ENCODE results near the gene LGALSL.

The LGALSL gene

GRCh38 chr2:64504774-64505720 lies 51.1 kb downstream of the LGALSL start:
- no peaks in the 10 kb centered on the region for H3K79me2 ChIP-seq (ENCODE audit: insufficient read depth, low read length)
- H3K36me3 ChIP-seq (ENCODE audit: low read length), result no peaks in the 10 kb centered on the region
- H4K20me1 ChIP-seq (ENCODE audit: low read depth, low read length), result no peaks in the 10 kb centered on the region
- H3K4me2 ChIP-seq (ENCODE audit: low read depth, low read length, poor library complexity, severe bottlenecking), result no peak overlapping the region
- no peak overlapping the region for H3K4me3 ChIP-seq (ENCODE audit: insufficient read depth, low read length, poor library complexity, severe bottlenecking)
- no peak overlapping the region for H2AFZ ChIP-seq (ENCODE audit: low read depth, low read length, severe bottlenecking)
- H3K27ac ChIP-seq (ENCODE audit: low read depth, low read length), result no peak overlapping the region
- H3K9me3 ChIP-seq (ENCODE audit: insufficient read depth, low read length), result no peaks in the 10 kb centered on the region
- TF ChIP-seq, protein P1, sequence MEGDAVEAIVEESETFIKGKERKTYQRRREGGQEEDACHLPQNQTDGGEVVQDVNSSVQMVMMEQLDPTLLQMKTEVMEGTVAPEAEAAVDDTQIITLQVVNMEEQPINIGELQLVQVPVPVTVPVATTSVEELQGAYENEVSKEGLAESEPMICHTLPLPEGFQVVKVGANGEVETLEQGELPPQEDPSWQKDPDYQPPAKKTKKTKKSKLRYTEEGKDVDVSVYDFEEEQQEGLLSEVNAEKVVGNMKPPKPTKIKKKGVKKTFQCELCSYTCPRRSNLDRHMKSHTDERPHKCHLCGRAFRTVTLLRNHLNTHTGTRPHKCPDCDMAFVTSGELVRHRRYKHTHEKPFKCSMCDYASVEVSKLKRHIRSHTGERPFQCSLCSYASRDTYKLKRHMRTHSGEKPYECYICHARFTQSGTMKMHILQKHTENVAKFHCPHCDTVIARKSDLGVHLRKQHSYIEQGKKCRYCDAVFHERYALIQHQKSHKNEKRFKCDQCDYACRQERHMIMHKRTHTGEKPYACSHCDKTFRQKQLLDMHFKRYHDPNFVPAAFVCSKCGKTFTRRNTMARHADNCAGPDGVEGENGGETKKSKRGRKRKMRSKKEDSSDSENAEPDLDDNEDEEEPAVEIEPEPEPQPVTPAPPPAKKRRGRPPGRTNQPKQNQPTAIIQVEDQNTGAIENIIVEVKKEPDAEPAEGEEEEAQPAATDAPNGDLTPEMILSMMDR (IDR thresholded peaks at IDR 0.05; ENCODE audit: insufficient read depth, low read length, poor library complexity, severe bottlenecking), result no peak
- no peak for TF ChIP-seq EZH2phosphoT487 (conservative IDR thresholded peaks at IDR 0.05; ENCODE audit: low read length)
- H3K27me3 ChIP-seq (ENCODE audit: low read length), result no peaks in the 10 kb centered on the region
- no peaks in the 10 kb centered on the region for H3F3A ChIP-seq (ENCODE audit: insufficient read depth)
- no peak overlapping the region for H3K9ac ChIP-seq (ENCODE audit: low read length)
- no peaks in the 10 kb centered on the region for H3K9me2 ChIP-seq (replicated peaks; ENCODE audit: insufficient read depth, low read length)

- Histone ChIP-seq H3K4me3 (ENCODE audit: insufficient read depth, low read length, poor library complexity, severe bottlenecking) (no peak overlapping the region), H3K9ac (ENCODE audit: low read length) (no peak overlapping the region)
- TF ChIP-seq, protein P1 (IDR thresholded peaks at IDR 0.05; ENCODE audit: insufficient read depth, low read length, poor library complexity, severe bottlenecking), result no peak
- no peak for TF ChIP-seq EZH2phosphoT487 (conservative IDR thresholded peaks at IDR 0.05; ENCODE audit: low read length)
Measured at GRCh38 chr2:64506686-64507085, 52.7 kb downstream of the LGALSL start.

More at GRCh38 chr2:64506686-64507085, 52.7 kb downstream of the LGALSL start:
- Histone ChIP-seq H3K27me3 (ENCODE audit: low read length) (no peaks in the 10 kb centered on the region), H3K4me2 (ENCODE audit: low read depth, low read length, poor library complexity, severe bottlenecking) (no peak overlapping the region), H3K79me2 (ENCODE audit: insufficient read depth, low read length) (no peaks in the 10 kb centered on the region), H2AFZ (ENCODE audit: low read depth, low read length, severe bottlenecking) (no peak overlapping the region), H3K9me3 (ENCODE audit: insufficient read depth, low read length) (no peaks in the 10 kb centered on the region), H3K27ac (ENCODE audit: low read depth, low read length) (no peak overlapping the region), H3K9me2 (replicated peaks; ENCODE audit: insufficient read depth, low read length) (no peaks in the 10 kb centered on the region), H3F3A (ENCODE audit: insufficient read depth) (no peaks in the 10 kb centered on the region), H4K20me1 (ENCODE audit: low read depth, low read length) (no peaks in the 10 kb centered on the region), H3K36me3 (ENCODE audit: low read length) (no peaks in the 10 kb centered on the region)
